ES-I3 (cell line): ENCODE results near the gene SH3BGRL3.
"Not testable (repeated sequence)": the region's sequence is repeated elsewhere in the genome, so short reads cannot be mapped to it uniquely, and the experiment has no call there.

Experiments used
- H3K36me3 ChIP-seq: 2 replicates; pipeline ENCODE4 v1.6.1; 2013; ENCODE audit warnings: mild to moderate bottlenecking, low read length, control low read depth, moderate library complexity; ENCODE audit not compliant: insufficient read depth
- H3K4me1 ChIP-seq: 2 replicates; pipeline ENCODE4 v1.6.1; 2013; ENCODE audit warnings: mild to moderate bottlenecking, control low read depth, low read length; ENCODE audit not compliant: insufficient read depth
- H3K9ac ChIP-seq: 2 replicates; pipeline ENCODE4 v1.6.1; 2013; ENCODE audit warnings: low read depth, mild to moderate bottlenecking, low read length, moderate library complexity
- H3K9me3 ChIP-seq: 2 replicates; pipeline ENCODE4 v1.6.1; 2013; ENCODE audit warnings: mild to moderate bottlenecking, low read length, moderate library complexity; ENCODE audit not compliant: control insufficient read depth, insufficient read depth

The SH3BGRL3 gene

GRCh38 chr1:26307363-26307781 lies 27.5 kb downstream of the SH3BGRL3 start:
- peaks cover 6% of the 10 kb centered on the region; the same call in 1 of the 2 replicates for H3K4me1 ChIP-seq
- H3K36me3 ChIP-seq: no peaks in the 10 kb centered on the region
- no peaks in the 10 kb centered on the region for H3K9me3 ChIP-seq
- H3K9ac ChIP-seq: peak overlapping the region; percentile 58; the same call in 1 of the 2 replicates

- not testable (repeated sequence) for H3K9ac ChIP-seq, H3K9me3 ChIP-seq, H3K36me3 ChIP-seq, H3K4me1 ChIP-seq
Measured at GRCh38 chr1:26307966-26308899, 28.3 kb downstream of the SH3BGRL3 start.

GRCh38 chr1:26314501-26314900 lies 34.6 kb downstream of the SH3BGRL3 start:
- H3K4me1 ChIP-seq: peaks cover 27% of the 10 kb centered on the region
- H3K9me3 ChIP-seq: no peaks in the 10 kb centered on the region
- H3K9ac ChIP-seq: no peak overlapping the region
- no peaks in the 10 kb centered on the region for H3K36me3 ChIP-seq

GRCh38 chr1:26315874-26316850 lies 36.3 kb downstream of the SH3BGRL3 start:
- H3K36me3 ChIP-seq: no peaks in the 10 kb centered on the region
- no peak overlapping the region for H3K9ac ChIP-seq
- no peaks in the 10 kb centered on the region for H3K9me3 ChIP-seq
- H3K4me1 ChIP-seq: peaks cover 27% of the 10 kb centered on the region

- Histone ChIP-seq H3K9me3 (no peaks in the 10 kb centered on the region), H3K36me3 (no peaks in the 10 kb centered on the region), H3K9ac (no peak overlapping the region), H3K4me1 (peaks cover 27% of the 10 kb centered on the region)
Measured at GRCh38 chr1:26317146-26317545, 37.3 kb downstream of the SH3BGRL3 start.

- H3K4me1 ChIP-seq: peaks cover 27% of the 10 kb centered on the region
- no peaks in the 10 kb centered on the region for H3K9me3 ChIP-seq
- 0 out of 2 replicates have a peak within 1 kb of the TSS, but pooled peaks have one; percentile 14 for H3K9ac ChIP-seq
- peaks cover 3% of the 10 kb centered on the region; the same call in 1 of the 2 replicates for H3K36me3 ChIP-seq
Measured at GRCh38 chr1:26317612-26318337, 37.9 kb downstream of the SH3BGRL3 start, which contains the start of gene CD52. TSS of gene CD52 (plus strand) at chr1:26317958. CDS start at chr1:26318018, 60 bp downstream.

GRCh38 chr1:26318338-26319064 lies 38.6 kb downstream of the SH3BGRL3 start:
- H3K4me1 ChIP-seq: peaks cover 27% of the 10 kb centered on the region
- H3K9me3 ChIP-seq: no peaks in the 10 kb centered on the region
- H3K36me3 ChIP-seq: peaks cover 3% of the 10 kb centered on the region; the same call in 1 of the 2 replicates
- no peak overlapping the region for H3K9ac ChIP-seq

- Histone ChIP-seq H3K9ac (no peak overlapping the region), H3K4me1 (peaks cover 18% of the 10 kb centered on the region), H3K9me3 (no peaks in the 10 kb centered on the region), H3K36me3 (peaks cover 6% of the 10 kb centered on the region; the same call in 1 of the 2 replicates)
Measured at GRCh38 chr1:26320896-26321295, 41.0 kb downstream of the SH3BGRL3 start.

- Histone ChIP-seq H3K4me1 (peaks cover 16% of the 10 kb centered on the region), H3K36me3 (peaks cover 6% of the 10 kb centered on the region; the same call in 1 of the 2 replicates), H3K9ac (no peak overlapping the region), H3K9me3 (no peaks in the 10 kb centered on the region)
Measured at GRCh38 chr1:26321315-26322041, 41.6 kb downstream of the SH3BGRL3 start.

- H3K9ac ChIP-seq: no peak overlapping the region
- peaks cover 16% of the 10 kb centered on the region for H3K4me1 ChIP-seq
- no peaks in the 10 kb centered on the region for H3K9me3 ChIP-seq
- H3K36me3 ChIP-seq: peaks cover 6% of the 10 kb centered on the region; the same call in 1 of the 2 replicates
Measured at GRCh38 chr1:26322042-26322331, 42.1 kb downstream of the SH3BGRL3 start.

- Histone ChIP-seq H3K9ac (no peak overlapping the region), H3K36me3 (peaks cover 6% of the 10 kb centered on the region; the same call in 1 of the 2 replicates), H3K9me3 (no peaks in the 10 kb centered on the region), H3K4me1 (peaks cover 7% of the 10 kb centered on the region; the same call in 1 of the 2 replicates)
Measured at GRCh38 chr1:26323382-26323781, 43.5 kb downstream of the SH3BGRL3 start.

- H3K36me3 ChIP-seq: peaks cover 6% of the 10 kb centered on the region; the same call in 1 of the 2 replicates
- H3K4me1 ChIP-seq: peaks cover 5% of the 10 kb centered on the region; the same call in 1 of the 2 replicates
Measured at GRCh38 chr1:26324550-26324949, 44.7 kb downstream of the SH3BGRL3 start.

More at GRCh38 chr1:26324550-26324949, 44.7 kb downstream of the SH3BGRL3 start:
- H3K9me3 ChIP-seq: no peaks in the 10 kb centered on the region
- H3K9ac ChIP-seq: no peak overlapping the region
